Measurements from ENCODE around the gene CDC42BPG.
A peak's percentile ranks its signal among the peaks of the same experiment; 100 is the strongest.
"Not testable (repeated sequence)": the region's sequence is repeated elsewhere in the genome, so short reads cannot be mapped to it uniquely, and the experiment has no call there.

CDC42BPG gene

GRCh38 chr11:64851831-64852351, 7.4 kb upstream of the CDC42BPG start:
- DNase-seq (ENCODE audit: low read depth, low spot score), result no peak

GRCh38 chr11:64850979-64851567, 6.6 kb upstream of the CDC42BPG start:
- no peak for DNase-seq (ENCODE audit: low read depth, low spot score)

- DNase-seq (ENCODE audit: low read depth, low spot score), result no peak
Measured at GRCh38 chr11:64849598-64850356, 5.3 kb upstream of the CDC42BPG start.

- no peak for DNase-seq (ENCODE audit: low read depth, low spot score)
Measured at GRCh38 chr11:64848826-64849597, 4.6 kb upstream of the CDC42BPG start.

GRCh38 chr11:64848214-64848825, 3.9 kb upstream of the CDC42BPG start:
- no peak for DNase-seq (ENCODE audit: low read depth, low spot score)

GRCh38 chr11:64846998-64847666, 2.7 kb upstream of the CDC42BPG start:
- DNase-seq (ENCODE audit: low read depth, low spot score), result peak; percentile 95

- not testable (repeated sequence) for DNase-seq (ENCODE audit: low read depth, low spot score)
Measured at GRCh38 chr11:64845776-64846129, 1.3 kb upstream of the CDC42BPG start.

GRCh38 chr11:64845129-64845775, 799 bp upstream of the CDC42BPG start:
- no peak for DNase-seq (ENCODE audit: low read depth, low spot score)

GRCh38 chr11:64843686-64844329, 645 bp downstream of the CDC42BPG start:
- no peak for DNase-seq (ENCODE audit: low read depth, low spot score)

- peak; percentile 57 for DNase-seq (ENCODE audit: low read depth, low spot score)
Measured at GRCh38 chr11:64842851-64843685, 1.4 kb downstream of the CDC42BPG start.

- no peak for DNase-seq (ENCODE audit: low read depth, low spot score)
Measured at GRCh38 chr11:64842366-64842759, 2.1 kb downstream of the CDC42BPG start.

- DNase-seq (ENCODE audit: low read depth, low spot score), result no peak
Measured at GRCh38 chr11:64841592-64842365, 2.7 kb downstream of the CDC42BPG start.

- no peak for DNase-seq (ENCODE audit: low read depth, low spot score)
Measured at GRCh38 chr11:64839887-64840782, 4.3 kb downstream of the CDC42BPG start.

- no peak for DNase-seq (ENCODE audit: low read depth, low spot score)
Measured at GRCh38 chr11:64839335-64839734, 5.1 kb downstream of the CDC42BPG start.

GRCh38 chr11:64838600-64839334, 5.7 kb downstream of the CDC42BPG start:
- DNase-seq (ENCODE audit: low read depth, low spot score), result no peak

- no peak for DNase-seq (ENCODE audit: low read depth, low spot score)
Measured at GRCh38 chr11:64837887-64838351, 6.5 kb downstream of the CDC42BPG start.

Data from astrocyte of the hippocampus (primary cell).